K562 (cell line): ENCODE results near the gene PACS1. TPM values are rescaled to one million over a fixed set of nuclear protein-coding genes. Genes with fewer than 3 reads are reported as not detected.

Experiments used
- ATAC-seq: fragments of 200-7000 bp; cut with Tn5 transposase; 3 replicates; pipeline ENCODE4 v1.9.1; 2020; ENCODE audit warnings: moderate library complexity
- BruUV-seq: library from RNA; stranded (reverse); fragments of 400-500 nt; replicated peaks from 2 replicates; lab custom pipeline; 2021; lab: Mats Ljungman, UMichigan
- CTCF ChIA-PET: fragments of 300-600 bp; formaldehyde crosslinking; extraction: SDS; loops from one replicate; lab custom pipeline; 2021; ENCODE audit warnings: low intra/inter-chr PET ratio; lab: Yijun Ruan, JAX
- POLR2A ChIA-PET: fragments of 300-600, 350-650 bp; sonication (Branson Sonifier 250); formaldehyde crosslinking; extraction: SDS; loops from one replicate; lab custom pipeline; 2021; ENCODE audit warnings: antibody characterized with exemption, inconsistent platforms; lab: Yijun Ruan, JAX
- DNase-seq, 4 experiments: peaks; one replicate each; pipeline versions ENCODE4 v3.0.0 to v3.0.0-alpha.2; 2011 to 2018; ENCODE audit warnings: low spot score in 3 of 4, mixed read lengths in 3 of 4; ENCODE audit errors: extremely low read depth in 1 of 4
- FAIRE-seq: peaks from 2 replicates; lab custom pipeline; 2011; peaks lifted over from hg19 to GRCh38; lab: Jason Lieb, UNC
- H2AFZ ChIP-seq: 2 replicates; pipeline ENCODE4 v1.6.0; 2011; ENCODE audit warnings: low read depth, low read length, control low read depth, inconsistent platforms
- H3K27ac ChIP-seq: fragments of 200-600 bp; 3 replicates; pipeline ENCODE4 v1.8.0; 2011; ENCODE audit warnings: low read depth, mild to moderate bottlenecking, control low read depth, inconsistent platforms, low read length, moderate library complexity, mixed read lengths; ENCODE audit errors: extremely low read depth
- H3K27me3 ChIP-seq, 2 experiments: fragments of 300-600 bp in 1 of 2; 2 replicates in 1 of 2; 3 replicates in 1 of 2; pipeline versions ENCODE4 v1.6.0 to v1.8.0; 2011; ENCODE audit warnings: inconsistent platforms in 2 of 2, low read length in 2 of 2, mild to moderate bottlenecking in 1 of 2, mixed read lengths in 1 of 2, moderate library complexity in 1 of 2; ENCODE audit not compliant: control insufficient read depth in 2 of 2, insufficient read depth in 2 of 2
- H3K36me3 ChIP-seq: fragments of 300-600 bp; 3 replicates; pipeline ENCODE4 v1.8.0; 2011; ENCODE audit warnings: mild to moderate bottlenecking, low read length, inconsistent platforms; ENCODE audit not compliant: control insufficient read depth, insufficient read depth
- H3K4me1 ChIP-seq, 2 experiments: fragments of 200-600 bp in 1 of 2; replicated peaks in 1 of 2; 2 replicates in 1 of 2; 3 replicates in 1 of 2; pipeline versions ENCODE4 v1.5.1 to v1.8.0; 2011; ENCODE audit warnings: inconsistent platforms in 2 of 2, low read length in 2 of 2, mild to moderate bottlenecking in 1 of 2, mixed read lengths in 1 of 2, moderate library complexity in 1 of 2; ENCODE audit not compliant: control insufficient read depth in 2 of 2, insufficient read depth in 2 of 2
- H3K4me2 ChIP-seq: 2 replicates; pipeline ENCODE4 v1.6.1; 2011; ENCODE audit warnings: low read length, control low read depth, inconsistent platforms, mixed read lengths; ENCODE audit not compliant: insufficient read depth
- H3K4me3 ChIP-seq: fragments of 200-600 bp; sonication (generic), shearing (Covaris generic); 2 replicates; pipeline ENCODE4 v1.5.1; 2016; ENCODE audit warnings: control low read depth, inconsistent platforms
- H3K79me2 ChIP-seq: fragments of 200-600 bp; 3 replicates; pipeline ENCODE4 v1.8.0; 2011; ENCODE audit warnings: low read length, inconsistent platforms; ENCODE audit not compliant: control insufficient read depth, insufficient read depth
- H3K9ac ChIP-seq, 2 experiments: 2 replicates each; pipeline versions ENCODE4 v1.6.0 to v1.6.1; 2011; ENCODE audit warnings: low read depth in 2 of 2, low read length in 2 of 2, control low read depth in 1 of 2, inconsistent platforms in 1 of 2, mild to moderate bottlenecking in 1 of 2, mixed read lengths in 1 of 2; ENCODE audit not compliant: insufficient read depth in 1 of 2
- H3K9me1 ChIP-seq: one replicate; pipeline ENCODE4 v1.6.0; 2011; ENCODE audit warnings: inconsistent platforms, mild to moderate bottlenecking, low read length, moderate library complexity; ENCODE audit not compliant: control insufficient read depth, insufficient read depth
- H3K9me3 ChIP-seq: replicated peaks from 2 replicates; pipeline ENCODE4 v1.5.1; 2011; ENCODE audit warnings: low read depth, low read length, inconsistent platforms; ENCODE audit not compliant: control insufficient read depth, insufficient read depth
- H4K20me1 ChIP-seq: replicated peaks from 2 replicates; pipeline ENCODE4 v1.6.1; 2011; ENCODE audit warnings: low read length, inconsistent platforms, mixed read lengths; ENCODE audit not compliant: control insufficient read depth, insufficient read depth
- ATF6 ChIP-seq: sonication (generic); formaldehyde crosslinking; IDR thresholded peaks from 2 replicates; pipeline ENCODE4 v1.4.0; 2020; ENCODE audit warnings: mild to moderate bottlenecking, missing genetic modification reagents
- EGR1 ChIP-seq: fragments of 450-650 bp; conservative IDR thresholded peaks from 2 replicates; pipeline ENCODE4 v1.6.1; 2017; ENCODE audit warnings: mild to moderate bottlenecking
- FOXJ2 ChIP-seq: fragments of 200-800 bp; sonication (Bioruptor generic); IDR thresholded peaks from 2 replicates; pipeline ENCODE4 v1.6.1; 2016; ENCODE audit warnings: missing genetic modification characterization, missing compliant biosample characterization
- MTF1 ChIP-seq: fragments of 250-450 bp; sonication (Bioruptor Pico); IDR thresholded peaks from 2 replicates; pipeline ENCODE4 v1.9.0; 2021; ENCODE audit warnings: moderate library complexity, mild to moderate bottlenecking, inconsistent platforms, borderline replicate concordance
- NR2C1 ChIP-seq, 2 experiments: fragments of 450-650 bp; IDR thresholded peaks; 2 replicates each; pipeline ENCODE4 v1.6.1; 2017; ENCODE audit warnings: mild to moderate bottlenecking in 2 of 2, antibody characterized with exemption in 1 of 2, inconsistent platforms in 1 of 2, missing compliant biosample characterization in 1 of 2, missing genetic modification characterization in 1 of 2
- PURB ChIP-seq: sonication (generic); formaldehyde crosslinking; IDR thresholded peaks from 2 replicates; pipeline ENCODE4 v1.9.0; 2021; ENCODE audit warnings: low read depth, mild to moderate bottlenecking, missing genetic modification reagents
- RFX1 ChIP-seq: fragments of 450-650 bp; IDR thresholded peaks from 2 replicates; pipeline ENCODE4 v1.6.1; 2016; ENCODE audit warnings: mild to moderate bottlenecking, moderate library complexity
- STAT5A ChIP-seq: IDR thresholded peaks from 2 replicates; pipeline ENCODE4 v1.6.1; 2012; ENCODE audit warnings: low read length, inconsistent platforms, borderline replicate concordance
- USF1 ChIP-seq: sonication (generic); formaldehyde crosslinking; IDR thresholded peaks from 2 replicates; pipeline ENCODE4 v1.9.0; 2022; ENCODE audit warnings: mild to moderate bottlenecking, missing genetic modification reagents
- ZFPM2 ChIP-seq: fragments of 250-450 bp; sonication (Bioruptor Pico); IDR thresholded peaks from 2 replicates; pipeline ENCODE4 v1.5.1; 2022; ENCODE audit warnings: mild to moderate bottlenecking
- ZNF146 ChIP-seq: IDR thresholded peaks from one replicate; pipeline ENCODE4 v1.6.1; 2018; ENCODE audit warnings: missing compliant biosample characterization; ENCODE audit not compliant: unreplicated experiment
- ZNF785 ChIP-seq: fragments of 250-450 bp; sonication (Bioruptor Pico); IDR thresholded peaks from 2 replicates; pipeline ENCODE4 v1.4.0; 2020; ENCODE audit warnings: mild to moderate bottlenecking
- WGBS: fragments of 100-300 bp; shearing (Covaris generic); methylation state at CpG from one replicate; pipeline ENCODE4 v1.1.6; 2016; ENCODE audit warnings: low coverage, mixed read lengths; ENCODE audit not compliant: insufficient coverage; ENCODE audit errors: missing lambda C conversion rate; 5-methylcytosine and 5-hydroxymethylcytosine counted together
- in situ Hi-C: fragments of 300-500 bp; cut with MboI; formaldehyde crosslinking; loops from 4 replicates; pipeline ENCODE4 v1.15.0; 2018; ENCODE audit warnings: inconsistent platforms, mixed read lengths
- intact Hi-C: fragments of 100-400 bp; cut with micrococcal nuclease; formaldehyde crosslinking; loops from 2 replicates; pipeline ENCODE4 v1.14.2; 2022
- polyA plus RNA-seq, 8 experiments: library from polyadenylated mRNA; depleted of rRNA in 4 of 8; stranded (reverse) in 5 of 8; unstranded in 3 of 8; fragments of >200 nt; fragmentation: Nextera tagmentation in 2 of 8; fragmentation: Illumina TruSeq in 1 of 8; extraction: Ambion mirVana in 2 of 8; extraction: Trizol in 1 of 8; gene quantifications; 2 replicates each; pipeline versions ENCODE4 v1.2.1 to v1.2.3, GENCODE V29; 2011 to 2014; ENCODE audit warnings: inconsistent platforms in 1 of 8, missing spikeins in 1 of 8
- total RNA-seq, 7 experiments: library from RNA; depleted of rRNA in 6 of 7; stranded (reverse); fragments of >200 nt in 6 of 7; fragmentation: Illumina TruSeq in 2 of 7; extraction: Trizol in 2 of 7; gene quantifications; 2 replicates each; pipeline versions ENCODE4 v1.2.1 to v1.2.3, GENCODE V29; 2011 to 2021; ENCODE audit warnings: low replicate concordance in 1 of 7
- TF ChIP-seq, protein P1 (sequence below): fragments of 250-450 bp; sonication (Bioruptor Pico); IDR thresholded peaks from 2 replicates; pipeline ENCODE4 v1.5.0; 2021; ENCODE audit warnings: mild to moderate bottlenecking, borderline replicate concordance
- TF ChIP-seq, protein P2 (sequence below), 2 experiments: fragments of 450-650 bp; IDR thresholded peaks; 2 replicates each; pipeline ENCODE4 v1.6.1; 2018; ENCODE audit warnings: mild to moderate bottlenecking in 2 of 2, low read depth in 1 of 2; ENCODE audit not compliant: partially characterized antibody in 2 of 2

PACS1 gene
- total and polyA plus RNA-seq, 9 of the 15 experiments (the other 6 are each of a cell fraction or from before 2014, with no cell fraction given), result 0.34 to 28.1 (median 8.5) TPM

- H4K20me1 ChIP-seq, result no peaks in the 10 kb centered on the region
- CTCF ChIA-PET, result no interaction called here
- 0 out of 3 replicates have a peak, but pooled peaks cover 2% of the 10 kb centered on the region for H3K79me2 ChIP-seq
- H3K9ac ChIP-seq, result no peak overlapping the region
- intact Hi-C loops, result no loop called here
- DNase-seq (no peak), ATAC-seq (no peak), FAIRE-seq (no peak)
- no peaks in the 10 kb centered on the region for H3K27me3 ChIP-seq
- in situ Hi-C loops, result no loop called here
- no peak overlapping the region for H3K27ac ChIP-seq
- H3K4me2 ChIP-seq, result no peak overlapping the region
- H3K4me1 ChIP-seq, result peaks cover 0 to 22% of the 10 kb centered on the region in 2 experiments; a peak in 3 of 5 replicates
- H3K9me1 ChIP-seq, result no peaks in the 10 kb centered on the region
- 33% methylated on average over 2 of the region's 2 CpGs for WGBS
- no peaks in the 10 kb centered on the region for H3K36me3 ChIP-seq
- H2AFZ ChIP-seq, result no peak overlapping the region
- no TSS peak for BruUV-seq
- POLR2A ChIA-PET, result interaction anchor here (1.0 kb wide), 1 partner anchor 12 kb away, joined by 4 read pairs; no protein-coding TSS in a partner anchor
- H3K9me3 ChIP-seq, result no peaks in the 10 kb centered on the region
- no peak overlapping the region for H3K4me3 ChIP-seq
- TF ChIP-seq PURB, result no peak
- TF ChIP-seq USF1 (CRISPR knock-in tag), result no peak
- TF ChIP-seq ZNF785 (CRISPR knock-in tag), result no peak
- TF ChIP-seq, protein P1, sequence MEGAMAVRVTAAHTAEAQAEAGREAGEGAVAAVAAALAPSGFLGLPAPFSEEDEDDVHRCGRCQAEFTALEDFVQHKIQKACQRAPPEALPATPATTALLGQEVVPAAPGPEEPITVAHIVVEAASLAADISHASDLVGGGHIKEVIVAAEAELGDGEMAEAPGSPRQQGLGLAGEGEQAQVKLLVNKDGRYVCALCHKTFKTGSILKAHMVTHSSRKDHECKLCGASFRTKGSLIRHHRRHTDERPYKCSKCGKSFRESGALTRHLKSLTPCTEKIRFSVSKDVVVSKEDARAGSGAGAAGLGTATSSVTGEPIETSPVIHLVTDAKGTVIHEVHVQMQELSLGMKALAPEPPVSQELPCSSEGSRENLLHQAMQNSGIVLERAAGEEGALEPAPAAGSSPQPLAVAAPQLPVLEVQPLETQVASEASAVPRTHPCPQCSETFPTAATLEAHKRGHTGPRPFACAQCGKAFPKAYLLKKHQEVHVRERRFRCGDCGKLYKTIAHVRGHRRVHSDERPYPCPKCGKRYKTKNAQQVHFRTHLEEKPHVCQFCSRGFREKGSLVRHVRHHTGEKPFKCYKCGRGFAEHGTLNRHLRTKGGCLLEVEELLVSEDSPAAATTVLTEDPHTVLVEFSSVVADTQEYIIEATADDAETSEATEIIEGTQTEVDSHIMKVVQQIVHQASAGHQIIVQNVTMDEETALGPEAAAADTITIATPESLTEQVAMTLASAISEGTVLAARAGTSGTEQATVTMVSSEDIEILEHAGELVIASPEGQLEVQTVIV (CRISPR knock-in tag), result no peak
- no peak for TF ChIP-seq ATF6 (CRISPR knock-in tag)
- TF ChIP-seq, protein P2, sequence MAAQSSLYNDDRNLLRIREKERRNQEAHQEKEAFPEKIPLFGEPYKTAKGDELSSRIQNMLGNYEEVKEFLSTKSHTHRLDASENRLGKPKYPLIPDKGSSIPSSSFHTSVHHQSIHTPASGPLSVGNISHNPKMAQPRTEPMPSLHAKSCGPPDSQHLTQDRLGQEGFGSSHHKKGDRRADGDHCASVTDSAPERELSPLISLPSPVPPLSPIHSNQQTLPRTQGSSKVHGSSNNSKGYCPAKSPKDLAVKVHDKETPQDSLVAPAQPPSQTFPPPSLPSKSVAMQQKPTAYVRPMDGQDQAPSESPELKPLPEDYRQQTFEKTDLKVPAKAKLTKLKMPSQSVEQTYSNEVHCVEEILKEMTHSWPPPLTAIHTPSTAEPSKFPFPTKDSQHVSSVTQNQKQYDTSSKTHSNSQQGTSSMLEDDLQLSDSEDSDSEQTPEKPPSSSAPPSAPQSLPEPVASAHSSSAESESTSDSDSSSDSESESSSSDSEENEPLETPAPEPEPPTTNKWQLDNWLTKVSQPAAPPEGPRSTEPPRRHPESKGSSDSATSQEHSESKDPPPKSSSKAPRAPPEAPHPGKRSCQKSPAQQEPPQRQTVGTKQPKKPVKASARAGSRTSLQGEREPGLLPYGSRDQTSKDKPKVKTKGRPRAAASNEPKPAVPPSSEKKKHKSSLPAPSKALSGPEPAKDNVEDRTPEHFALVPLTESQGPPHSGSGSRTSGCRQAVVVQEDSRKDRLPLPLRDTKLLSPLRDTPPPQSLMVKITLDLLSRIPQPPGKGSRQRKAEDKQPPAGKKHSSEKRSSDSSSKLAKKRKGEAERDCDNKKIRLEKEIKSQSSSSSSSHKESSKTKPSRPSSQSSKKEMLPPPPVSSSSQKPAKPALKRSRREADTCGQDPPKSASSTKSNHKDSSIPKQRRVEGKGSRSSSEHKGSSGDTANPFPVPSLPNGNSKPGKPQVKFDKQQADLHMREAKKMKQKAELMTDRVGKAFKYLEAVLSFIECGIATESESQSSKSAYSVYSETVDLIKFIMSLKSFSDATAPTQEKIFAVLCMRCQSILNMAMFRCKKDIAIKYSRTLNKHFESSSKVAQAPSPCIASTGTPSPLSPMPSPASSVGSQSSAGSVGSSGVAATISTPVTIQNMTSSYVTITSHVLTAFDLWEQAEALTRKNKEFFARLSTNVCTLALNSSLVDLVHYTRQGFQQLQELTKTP (IDR thresholded peaks at IDR 0.05; ENCODE audit: low read depth in 1 of 2, partially characterized antibody in 2 of 2), result no peak
- TF ChIP-seq MTF1 (CRISPR knock-in tag), result no peak
- TF ChIP-seq FOXJ2 (tag), result no peak
- TF ChIP-seq ZFPM2 (CRISPR knock-in tag), result no peak
- no peak for TF ChIP-seq RFX1
- no peak for TF ChIP-seq NR2C1 (IDR thresholded peaks at IDR 0.05)
- TF ChIP-seq NR2C1 (tag; IDR thresholded peaks at IDR 0.05), result no peak
- TF ChIP-seq EGR1, result no peak
- no peak for TF ChIP-seq STAT5A
- no peak for TF ChIP-seq ZNF146 (CRISPR knock-in tag)
Measured at GRCh38 chr11:66121466-66121865, 51.4 kb downstream of the PACS1 start.
